Sigmoid colon (tissue), 7 donors: ENCODE results near the gene MED29. TPM values are rescaled to one million over a fixed set of nuclear protein-coding genes. Genes with fewer than 3 reads are reported as not detected.

Source experiments
- DNase-seq: peaks from one replicate; pipeline ENCODE4 v3.0.0-alpha.2; 2019
- H3K27ac ChIP-seq, 4 donors: fragments of 200-600 bp; sonication (generic); one replicate each; pipeline ENCODE4 v1.5.1; 2016 to 2019; ENCODE audit warnings: mild to moderate bottlenecking in 1 of 4
- H3K27me3 ChIP-seq, 3 donors: fragments of 200-600 bp; sonication (generic); one replicate each; pipeline ENCODE4 v1.5.1; 2019; ENCODE audit warnings: mild to moderate bottlenecking in 1 of 3
- H3K36me3 ChIP-seq, 4 donors: fragments of 200-600 bp; sonication (generic); one replicate each; pipeline ENCODE4 v1.5.1; 2016 to 2019
- H3K4me1 ChIP-seq, 4 donors: fragments of 200-600 bp; sonication (generic); one replicate each; pipeline ENCODE4 v1.5.1; 2017 to 2019
- H3K4me3 ChIP-seq, 4 donors: fragments of 200-600 bp; sonication (generic); one replicate each; pipeline ENCODE4 v1.5.1; 2017 to 2019; ENCODE audit warnings: mild to moderate bottlenecking in 2 of 4, moderate library complexity in 1 of 4
- H3K9me3 ChIP-seq, 4 donors: fragments of 200-600 bp in 3 of 4; sonication (generic) in 3 of 4; one replicate each; pipeline versions ENCODE4 v1.5.1 to v1.6.1; 2013 to 2019
- EP300 ChIP-seq, 4 donors: sonication (generic); formaldehyde crosslinking; IDR thresholded peaks; one replicate each; pipeline ENCODE4 v1.6.1; 2017; ENCODE audit warnings: antibody characterized with exemption in 4 of 4
- POLR2A ChIP-seq, 2 donors: fragments of 450-650 bp; IDR thresholded peaks; one replicate each; pipeline ENCODE4 v1.6.1; 2016; ENCODE audit warnings: antibody characterized with exemption in 2 of 2, mild to moderate bottlenecking in 2 of 2, moderate library complexity in 2 of 2
- POLR2AphosphoS5 ChIP-seq, 4 donors: sonication (generic); formaldehyde crosslinking; IDR thresholded peaks; one replicate each; pipeline ENCODE4 v1.6.1; 2017; ENCODE audit warnings: antibody characterized with exemption in 4 of 4
- WGBS, 2 donors: extraction: QIAGEN DNeasy Blood & Tissue Kit; methylation state at CpG; one replicate each; pipeline ENCODE4 v1.1.7; 2013; 5-methylcytosine and 5-hydroxymethylcytosine counted together
- intact Hi-C: fragments of 100-400 bp; cut with DNase I; formaldehyde crosslinking; loops from one replicate; pipeline ENCODE4 v1.15.1; 2023
- polyA plus RNA-seq, 3 donors: library from polyadenylated mRNA; stranded (reverse); fragments of 200-250 nt; gene quantifications; one replicate each; pipeline ENCODE4 v1.2.3, GENCODE V29; 2013
- total RNA-seq, 4 donors: library from RNA; depleted of rRNA; stranded (reverse); fragments of >200 nt; gene quantifications; one replicate each; pipeline ENCODE4 v1.1.0, GENCODE V29; 2016
- TF ChIP-seq, protein P1 (sequence below), 4 experiments: fragments of 450-650 bp in 3 of 4; fragments of 200-600 bp in 1 of 4; IDR thresholded peaks; one replicate each; pipeline ENCODE4 v1.5.1; 2016 to 2019; ENCODE audit warnings: antibody characterized with exemption in 4 of 4, mild to moderate bottlenecking in 3 of 4, moderate library complexity in 2 of 4
- donor health status: healthy with polysubstance abuse.
- donor health status: Bipolar disorder and iron deficiency.
- donor health status: healthy.

Gene MED29
- total and polyA plus RNA-seq, 7 donors: 22.8 to 44.6 (median 31.0) TPM

- Histone ChIP-seq H3K4me3 (no peak overlapping the region), H3K27me3 (no peaks in the 10 kb centered on the region), H3K4me1 (peaks cover 0 to 28% (median 18%) of the 10 kb centered on the region in 4 donors), H3K9me3 (no peaks in the 10 kb centered on the region), H3K36me3 (peaks cover 6 to 74% (median 24%) of the 10 kb centered on the region in 4 donors), H3K27ac (peak overlapping the region in 3 of 4 donors; percentile 12 to 47 (median 20))
- 62 to 79% methylated on average over 4 of the region's 4 CpGs for WGBS, 2 donors
- DNase-seq: no peak
- intact Hi-C loops: no loop called here
- TF ChIP-seq EP300 (IDR thresholded peaks at IDR 0.05) (no peak), POLR2A (IDR thresholded peaks at IDR 0.05) (no peak), POLR2AphosphoS5 (IDR thresholded peaks at IDR 0.05) (no peak)
These were observed 39.6 kb upstream of the MED29 start for GRCh38 chr19:39351537-39352064.

DNA sequence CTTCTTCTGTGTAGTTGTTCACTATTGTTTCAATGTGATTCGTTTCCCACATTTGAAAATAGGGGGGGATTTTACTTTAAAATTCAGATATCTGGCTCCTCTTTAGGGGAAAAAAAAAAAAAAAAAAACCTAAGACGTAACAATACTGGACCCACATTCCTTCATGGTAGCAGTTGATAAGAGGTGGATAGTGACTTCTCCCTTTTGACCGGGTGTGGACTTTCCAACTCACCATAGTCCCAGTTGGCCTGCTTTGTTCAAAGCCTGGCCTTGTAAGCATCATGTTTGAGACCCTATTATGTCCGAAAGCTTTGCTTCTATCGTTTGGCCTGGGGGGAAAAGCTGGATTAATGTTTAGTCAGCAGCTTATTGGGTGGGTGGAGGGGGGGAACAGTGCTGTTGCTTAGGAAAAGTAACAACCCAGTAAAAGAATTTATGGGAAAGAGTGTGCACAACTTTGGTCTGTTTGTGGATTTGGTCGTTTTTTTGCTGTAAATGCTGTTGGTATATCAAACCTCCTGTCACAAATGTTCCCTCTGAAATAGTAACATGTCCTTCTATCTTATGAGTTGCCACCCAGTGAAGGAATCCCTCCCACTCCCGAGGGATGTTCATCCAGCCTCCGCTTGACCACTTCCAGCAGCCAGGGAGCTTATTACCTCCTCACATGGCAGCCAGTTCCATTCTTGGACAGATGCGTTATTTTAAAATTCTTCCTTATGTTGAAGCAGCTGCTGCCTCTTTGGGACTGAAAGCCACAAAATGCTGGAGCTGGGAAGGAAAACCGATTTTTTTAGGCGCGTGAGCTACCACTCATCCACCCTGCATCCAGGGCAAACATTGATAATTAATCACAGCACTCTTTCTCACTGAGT, 38.6 kb upstream of the MED29 start:
- Histone ChIP-seq H3K27me3 (no peaks in the 10 kb centered on the region), H3K4me3 (no peak overlapping the region), H3K36me3 (peaks cover 17 to 85% (median 34%) of the 10 kb centered on the region in 4 donors), H3K9me3 (no peaks in the 10 kb centered on the region), H3K4me1 (peaks cover 0 to 18% (median 9%) of the 10 kb centered on the region in 4 donors), H3K27ac (peak overlapping the region in 3 of 4 donors; percentile 12 to 47 (median 23))
- intact Hi-C loops: no loop called here
- DNase-seq: no peak
- WGBS, 2 donors: 81 to 87% methylated on average over 12 of the region's 12 CpGs
- TF ChIP-seq EP300 (IDR thresholded peaks at IDR 0.05): no peak
- TF ChIP-seq POLR2A (IDR thresholded peaks at IDR 0.05): no peak
- TF ChIP-seq, protein P1, sequence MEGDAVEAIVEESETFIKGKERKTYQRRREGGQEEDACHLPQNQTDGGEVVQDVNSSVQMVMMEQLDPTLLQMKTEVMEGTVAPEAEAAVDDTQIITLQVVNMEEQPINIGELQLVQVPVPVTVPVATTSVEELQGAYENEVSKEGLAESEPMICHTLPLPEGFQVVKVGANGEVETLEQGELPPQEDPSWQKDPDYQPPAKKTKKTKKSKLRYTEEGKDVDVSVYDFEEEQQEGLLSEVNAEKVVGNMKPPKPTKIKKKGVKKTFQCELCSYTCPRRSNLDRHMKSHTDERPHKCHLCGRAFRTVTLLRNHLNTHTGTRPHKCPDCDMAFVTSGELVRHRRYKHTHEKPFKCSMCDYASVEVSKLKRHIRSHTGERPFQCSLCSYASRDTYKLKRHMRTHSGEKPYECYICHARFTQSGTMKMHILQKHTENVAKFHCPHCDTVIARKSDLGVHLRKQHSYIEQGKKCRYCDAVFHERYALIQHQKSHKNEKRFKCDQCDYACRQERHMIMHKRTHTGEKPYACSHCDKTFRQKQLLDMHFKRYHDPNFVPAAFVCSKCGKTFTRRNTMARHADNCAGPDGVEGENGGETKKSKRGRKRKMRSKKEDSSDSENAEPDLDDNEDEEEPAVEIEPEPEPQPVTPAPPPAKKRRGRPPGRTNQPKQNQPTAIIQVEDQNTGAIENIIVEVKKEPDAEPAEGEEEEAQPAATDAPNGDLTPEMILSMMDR (IDR thresholded peaks at IDR 0.05): no peak

DNA sequence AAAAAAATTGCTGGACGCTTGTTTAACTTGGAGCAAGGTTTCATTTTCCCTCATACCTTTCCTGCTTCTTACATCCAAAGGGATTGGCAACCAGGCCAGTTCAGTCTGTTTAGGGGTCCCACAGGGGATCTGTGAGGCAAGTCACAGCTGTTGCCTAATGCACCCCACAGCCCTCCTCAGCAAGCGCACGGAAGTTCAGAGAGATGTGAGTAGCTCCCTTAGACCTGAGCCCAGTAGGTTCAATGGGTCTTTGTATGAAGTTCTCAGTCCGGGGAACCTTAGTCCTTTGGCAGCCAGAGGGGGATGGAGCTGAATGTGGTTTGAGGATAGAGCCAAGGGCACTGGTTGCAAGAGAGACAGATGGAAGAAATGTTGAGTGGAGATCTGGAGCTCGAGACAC, 35.9 kb upstream of the MED29 start:
- no peaks in the 10 kb centered on the region for H3K9me3 ChIP-seq
- DNase-seq: no peak
- peaks cover 0 to 13% (median 5%) of the 10 kb centered on the region in 4 donors for H3K4me1 ChIP-seq
- H3K27me3 ChIP-seq: no peaks in the 10 kb centered on the region
- TF ChIP-seq EP300 (IDR thresholded peaks at IDR 0.05): no peak
- no peak for TF ChIP-seq POLR2AphosphoS5 (IDR thresholded peaks at IDR 0.05)
- no peak for TF ChIP-seq POLR2A (IDR thresholded peaks at IDR 0.05)
- TF ChIP-seq, protein P1 (IDR thresholded peaks at IDR 0.05): no peak
- intact Hi-C loops: no loop called here
- H3K4me3 ChIP-seq: no peak overlapping the region
- no peak overlapping the region for H3K27ac ChIP-seq
- WGBS, 2 donors: 97% methylated on average over 5 of the region's 5 CpGs
- peaks cover 23 to 92% (median 49%) of the 10 kb centered on the region in 4 donors for H3K36me3 ChIP-seq

DNA sequence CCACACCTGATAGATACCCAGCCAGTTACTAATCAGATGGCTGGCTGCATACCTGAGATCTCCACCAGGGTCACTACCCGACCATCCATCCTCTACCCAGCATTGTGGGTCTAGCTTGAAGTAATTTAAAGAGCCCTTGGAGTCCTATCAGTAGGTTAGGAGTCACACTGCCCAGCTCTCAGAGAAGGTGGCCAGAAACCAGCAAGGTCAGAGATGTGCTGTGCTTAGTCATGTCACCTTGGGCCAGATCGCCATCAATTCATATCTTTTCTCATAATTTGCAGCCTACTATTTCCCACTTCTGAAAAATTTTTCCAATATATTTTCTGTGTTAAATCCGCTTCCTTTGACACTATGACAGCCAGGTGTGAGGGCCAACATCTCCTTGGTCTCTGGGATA, 35.1 kb upstream of the MED29 start:
- no peak overlapping the region for H3K4me3 ChIP-seq
- intact Hi-C loops: no loop called here
- no peak for DNase-seq
- WGBS, 2 donors: 93 to 96% methylated on average over 3 of the region's 3 CpGs
- TF ChIP-seq POLR2AphosphoS5 (IDR thresholded peaks at IDR 0.05) (no peak), EP300 (IDR thresholded peaks at IDR 0.05) (no peak), POLR2A (IDR thresholded peaks at IDR 0.05) (no peak)
- TF ChIP-seq, protein P1 (IDR thresholded peaks at IDR 0.05): no peak
- H3K36me3 ChIP-seq: peaks cover 23 to 92% (median 55%) of the 10 kb centered on the region in 4 donors
- H3K9me3 ChIP-seq: no peaks in the 10 kb centered on the region
- no peak overlapping the region for H3K27ac ChIP-seq
- peaks cover 0 to 11% (median 3%) of the 10 kb centered on the region in 4 donors for H3K4me1 ChIP-seq
- no peaks in the 10 kb centered on the region for H3K27me3 ChIP-seq

DNA sequence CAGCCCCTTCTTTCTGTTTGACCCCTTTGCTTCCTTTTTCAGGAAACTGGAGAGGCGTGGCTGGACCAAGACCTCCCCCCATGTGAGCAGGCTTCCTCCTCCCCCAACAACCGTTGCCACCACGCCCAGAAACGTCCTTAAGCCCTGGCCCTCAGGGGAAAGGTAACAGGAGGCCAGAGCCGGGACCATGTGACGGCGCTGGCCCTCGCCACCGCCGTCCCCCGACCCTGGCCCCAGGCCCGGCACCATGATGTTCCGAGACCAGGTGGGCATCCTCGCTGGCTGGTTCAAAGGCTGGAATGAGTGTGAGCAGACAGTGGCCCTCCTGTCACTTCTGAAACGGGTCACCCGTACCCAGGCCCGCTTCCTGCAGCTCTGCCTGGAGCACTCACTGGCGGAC, 34.5 kb upstream of the MED29 start:
- intact Hi-C loops: no loop called here
- H3K27me3 ChIP-seq: no peaks in the 10 kb centered on the region
- no peak overlapping the region for H3K27ac ChIP-seq
- no peak for DNase-seq
- no peaks in the 10 kb centered on the region for H3K9me3 ChIP-seq
- peaks cover 0 to 6% (median under 1%) of the 10 kb centered on the region in 4 donors for H3K4me1 ChIP-seq
- whole genome bisulfite sequencing, 2 donors: 87 to 89% methylated on average over 18 of the region's 18 CpGs
- H3K4me3 ChIP-seq: no peak overlapping the region
- TF ChIP-seq POLR2AphosphoS5 (IDR thresholded peaks at IDR 0.05) (no peak), EP300 (IDR thresholded peaks at IDR 0.05) (no peak), POLR2A (IDR thresholded peaks at IDR 0.05) (no peak)
- TF ChIP-seq, protein P1 (IDR thresholded peaks at IDR 0.05): no peak
- H3K36me3 ChIP-seq: peaks cover 23 to 97% (median 55%) of the 10 kb centered on the region in 4 donors
